GM21737 (cell line): ENCODE results near the gene ACTN3.
"Not testable (repeated sequence)": the region's sequence is repeated elsewhere in the genome, so short reads cannot be mapped to it uniquely, and the experiment has no call there.

ENCODE experiments used
- ATAC-seq: cut with Tn5 transposase; IDR thresholded peaks from one replicate; pipeline ENCODE4 v1.9.1; 2021; ENCODE audit warnings: mild to moderate bottlenecking, moderate library complexity; ENCODE audit not compliant: unreplicated experiment

The ACTN3 gene

GRCh38 chr11:66564538-66564937 lies 17.8 kb downstream of the ACTN3 start:
- ATAC-seq = no peak

- ATAC-seq = no peak
These were observed 18.3 kb downstream of the ACTN3 start for GRCh38 chr11:66564984-66565383.

- no peak for ATAC-seq
These were observed 19.5 kb downstream of the ACTN3 start for GRCh38 chr11:66566221-66566620.

DNA sequence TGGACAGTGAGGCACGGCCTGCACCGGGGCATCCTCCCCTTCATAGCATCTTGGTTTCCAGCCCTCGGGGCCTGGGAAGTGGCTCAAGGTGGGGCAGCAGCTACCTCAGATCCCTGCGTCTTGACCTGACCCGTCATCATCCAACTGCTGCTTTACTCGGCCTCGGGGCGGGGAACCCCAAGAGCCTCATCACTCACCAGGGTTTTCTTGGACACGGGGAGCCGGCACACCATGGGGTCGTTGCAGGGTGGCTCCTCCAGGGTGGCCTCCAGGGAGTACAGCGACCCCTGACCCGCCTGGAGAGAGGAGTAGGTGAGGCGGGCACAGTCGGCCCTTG lies 21.1 kb downstream of the ACTN3 start:
- ATAC-seq = no peak

GRCh38 chr11:66568124-66568916 lies 21.6 kb downstream of the ACTN3 start, which contains the start of gene CTSF:
Gene CTSF (minus strand): TSS chr11:66568606. CDS start chr11:66568486, 120 bp downstream.
- no peak for ATAC-seq

- no peak for ATAC-seq
These were observed 22.4 kb downstream of the ACTN3 start for GRCh38 chr11:66569076-66569475.

GRCh38 chr11:66570079-66570849 lies 23.6 kb downstream of the ACTN3 start:
- no peak for ATAC-seq

GRCh38 chr11:66570850-66571180 lies 24.1 kb downstream of the ACTN3 start:
- no peak for ATAC-seq

DNA sequence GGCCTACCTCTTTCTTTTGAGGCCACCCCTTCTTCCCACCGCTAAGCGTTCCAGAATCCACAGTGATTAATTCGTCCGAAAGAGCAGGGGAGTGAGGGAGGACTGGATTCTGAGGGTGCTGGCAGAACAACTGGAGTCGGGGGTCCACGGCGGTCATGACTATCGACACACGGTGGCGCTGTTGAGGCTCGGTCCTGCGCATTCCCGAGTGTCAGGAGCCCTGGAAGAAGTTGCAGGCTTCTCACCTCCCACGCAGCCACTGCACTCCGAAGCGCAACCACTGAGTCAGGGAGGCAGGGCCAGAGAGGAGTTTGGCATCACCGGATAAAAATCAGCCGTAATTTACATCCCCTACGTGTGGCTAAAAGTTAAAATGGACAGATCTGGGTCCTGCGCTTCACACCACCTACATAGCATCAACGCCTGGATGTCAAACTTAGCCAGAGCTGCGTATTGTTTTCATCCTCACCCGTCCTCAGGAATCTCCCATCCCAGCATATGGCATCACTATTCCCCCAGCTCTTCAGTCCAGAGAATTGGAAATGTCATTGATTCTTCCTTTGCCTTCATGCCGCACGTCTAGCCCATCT lies 32.4 kb downstream of the ACTN3 start:
- no peak for ATAC-seq

GRCh38 chr11:66580803-66581202 lies 34.1 kb downstream of the ACTN3 start:
- ATAC-seq = no peak

- no peak for ATAC-seq
These were observed 34.6 kb downstream of the ACTN3 start for GRCh38 chr11:66581261-66581660.

GRCh38 chr11:66582565-66583147 lies 36.0 kb downstream of the ACTN3 start:
- not testable (repeated sequence) for ATAC-seq

GRCh38 chr11:66585447-66585846 lies 38.7 kb downstream of the ACTN3 start:
- not testable (repeated sequence) for ATAC-seq

DNA sequence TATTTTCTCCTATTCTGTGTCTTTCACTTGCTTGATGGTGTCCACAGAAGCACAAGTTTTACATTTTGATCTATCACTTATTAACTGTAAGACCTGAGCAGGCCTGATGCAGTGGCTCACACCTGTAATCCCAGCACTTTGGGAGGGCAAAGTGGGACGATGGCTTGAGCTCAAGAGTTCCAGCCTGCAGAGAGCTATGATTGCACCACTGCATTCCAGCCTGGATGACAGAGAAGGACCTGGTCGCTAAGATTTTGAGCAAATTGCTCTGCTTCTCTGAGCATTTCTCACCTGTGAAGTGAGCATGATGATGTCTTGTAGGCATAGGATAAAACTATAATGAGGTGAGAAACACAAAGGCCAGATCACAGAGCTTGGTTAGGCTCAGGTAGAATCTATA lies 39.4 kb downstream of the ACTN3 start:
- no peak for ATAC-seq

- not testable (repeated sequence) for ATAC-seq
These were observed 42.6 kb downstream of the ACTN3 start for GRCh38 chr11:66589315-66589714.

DNA sequence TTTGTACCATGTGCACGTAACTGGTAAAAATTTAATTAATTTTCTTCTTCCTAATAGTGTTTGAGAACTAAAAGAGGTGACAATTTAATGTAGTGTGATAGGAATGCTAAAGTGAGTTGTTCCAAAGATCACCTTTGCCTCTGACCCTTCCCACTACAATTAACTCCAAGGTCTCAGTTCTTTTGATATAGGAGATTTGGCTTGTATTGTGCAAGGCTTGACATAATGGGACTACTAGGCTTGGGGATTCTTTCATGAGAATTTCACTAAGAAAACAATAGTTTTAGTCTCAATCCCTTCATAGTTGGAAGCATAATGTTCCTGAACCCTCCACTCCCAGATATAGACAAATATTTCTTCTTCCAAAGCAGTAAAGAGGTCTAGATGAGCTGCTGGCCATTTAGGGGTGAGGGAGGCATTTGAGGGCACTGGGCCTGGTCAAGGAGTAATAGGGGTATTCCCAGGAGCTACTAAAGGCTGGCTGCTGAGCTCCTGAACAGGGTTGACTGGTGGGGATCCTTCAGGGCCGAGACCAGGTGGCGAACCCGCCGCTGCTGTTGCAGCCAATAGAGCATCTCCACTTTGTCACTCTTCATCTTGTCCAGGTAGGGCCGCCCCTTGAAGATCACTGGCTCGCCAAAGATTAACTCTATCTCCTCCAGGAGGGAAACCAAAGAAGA lies 43.4 kb downstream of the ACTN3 start:
- no peak for ATAC-seq

DNA sequence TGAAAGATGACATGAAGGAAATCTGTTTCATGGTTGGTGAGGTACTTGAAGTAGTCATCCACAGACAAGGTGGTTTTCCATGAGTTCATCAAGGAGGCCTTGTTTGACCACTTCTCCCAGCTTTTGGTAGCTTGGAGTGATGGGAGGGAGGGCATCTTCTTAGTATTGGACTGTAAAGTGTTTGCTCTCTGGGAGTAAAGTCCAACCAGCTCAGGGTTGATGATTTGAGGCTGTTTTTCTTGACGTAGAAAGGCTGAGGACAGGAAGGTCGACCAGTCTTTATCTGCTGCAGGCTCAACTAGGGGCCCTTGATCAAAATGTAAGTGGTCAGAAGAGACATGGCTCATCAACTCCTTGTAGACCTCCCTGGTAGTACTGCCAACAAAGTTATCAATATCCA lies 44.5 kb downstream of the ACTN3 start:
- no peak for ATAC-seq

DNA sequence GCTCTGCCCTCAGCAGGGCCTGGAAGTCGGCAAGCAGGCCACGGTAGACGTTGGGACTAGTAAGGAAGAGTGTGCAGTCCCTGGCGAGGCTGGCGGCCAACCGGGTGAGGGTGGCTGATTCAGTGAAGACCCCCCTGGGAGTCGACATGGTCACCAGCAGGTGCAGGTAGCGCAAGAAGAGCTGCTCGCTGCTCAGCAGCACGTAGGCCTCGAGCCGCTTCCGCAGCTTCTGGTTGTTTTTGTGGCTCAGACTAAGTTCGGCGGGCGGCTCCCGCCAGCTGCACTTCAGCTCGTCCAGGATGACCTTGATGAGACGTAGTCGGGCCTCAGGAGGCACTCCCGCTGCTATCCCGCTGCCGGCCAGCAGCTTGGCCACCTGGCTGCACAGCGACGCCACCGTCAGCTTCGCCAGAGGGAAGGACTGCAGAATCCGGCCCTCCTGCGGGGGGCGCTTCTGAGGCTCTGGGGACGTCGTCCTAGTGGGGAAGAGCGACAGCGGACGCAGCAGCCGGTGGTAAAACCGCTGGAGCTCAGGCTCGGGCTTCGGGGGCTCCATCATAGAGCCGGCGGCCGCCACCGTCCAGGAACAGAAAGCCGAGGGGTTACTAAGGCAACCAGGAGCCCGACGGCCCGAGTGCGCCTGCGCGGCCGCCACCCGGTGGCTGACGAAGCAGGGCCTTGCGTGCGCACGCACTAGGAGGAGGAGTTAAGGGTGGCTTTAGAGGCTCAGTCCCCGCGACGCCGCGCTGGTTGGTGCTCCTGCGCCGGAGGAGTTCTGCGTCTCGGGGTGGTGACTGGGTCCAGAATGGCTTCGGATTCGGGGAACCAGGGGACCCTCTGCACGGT lies 46.0 kb downstream of the ACTN3 start, which contains the start of the genes CCDC87 and CCS:
Gene CCDC87, minus strand, starts transcription at position 607 of the 846 bp plus-strand sequence. Its CDS starts 48 bp downstream, at position 559.
Gene CCS, plus strand, starts transcription at position 729 of the 846 bp plus-strand sequence. Its CDS starts 77 bp downstream, at position 806.
- peak; percentile 84 for ATAC-seq

- no peak for ATAC-seq
These were observed 46.6 kb downstream of the ACTN3 start for GRCh38 chr11:66593303-66593635.

DNA sequence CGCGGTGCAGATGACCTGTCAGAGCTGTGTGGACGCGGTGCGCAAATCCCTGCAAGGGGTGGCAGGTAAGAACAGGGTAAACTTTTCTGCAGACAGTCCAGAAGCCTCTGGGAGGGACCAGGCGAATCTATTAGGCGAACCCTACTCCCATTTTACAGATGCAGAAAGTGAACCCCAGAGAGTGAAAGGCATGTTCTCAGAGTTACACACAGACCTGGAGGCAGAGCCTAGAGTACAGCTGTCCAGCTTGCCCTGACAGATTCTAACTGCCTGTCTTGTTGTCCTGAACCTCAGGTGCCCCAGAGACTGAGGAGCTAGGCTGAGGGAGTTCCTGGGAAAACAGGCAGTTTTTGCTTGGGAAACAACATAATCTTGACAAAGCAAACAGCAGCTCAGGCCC lies 46.9 kb downstream of the ACTN3 start:
- ATAC-seq = no peak
